ENCODE data around the gene CASQ1.

The CASQ1 gene

DNA sequence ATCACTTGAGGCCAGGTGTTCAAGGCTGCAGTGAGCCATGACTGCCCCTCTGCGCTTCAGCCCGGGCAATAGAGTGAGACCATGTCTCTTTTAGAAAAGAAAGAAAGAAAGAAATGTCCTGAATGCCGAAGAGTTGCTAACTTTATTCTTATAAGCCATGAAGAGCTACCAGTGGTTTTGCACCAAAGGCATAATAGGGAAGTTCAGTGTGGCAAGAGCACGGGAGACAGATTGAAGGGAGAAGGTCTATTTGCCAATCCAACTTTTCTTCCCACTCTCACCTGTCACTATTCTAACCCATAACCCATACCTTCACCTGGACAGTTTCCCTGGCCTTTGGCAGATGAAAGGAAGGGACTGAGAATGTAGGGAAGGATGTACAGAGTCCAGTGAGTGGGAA, 10.4 kb downstream of the CASQ1 start:
- in situ Hi-C loops (cut with HindIII; ENCODE audit: low sequenced_read_pairs) = loop anchor here (10.0 kb wide), 1 partner anchor 56 kb away; no protein-coding TSS in a partner anchor

- in situ Hi-C loops (cut with HindIII; ENCODE audit: low sequenced_read_pairs) = loop anchor here (10.0 kb wide), 1 partner anchor 60 kb away; no protein-coding TSS in a partner anchor
Observed at GRCh38 chr1:160204526-160205241, 14.3 kb downstream of the CASQ1 start.

DNA sequence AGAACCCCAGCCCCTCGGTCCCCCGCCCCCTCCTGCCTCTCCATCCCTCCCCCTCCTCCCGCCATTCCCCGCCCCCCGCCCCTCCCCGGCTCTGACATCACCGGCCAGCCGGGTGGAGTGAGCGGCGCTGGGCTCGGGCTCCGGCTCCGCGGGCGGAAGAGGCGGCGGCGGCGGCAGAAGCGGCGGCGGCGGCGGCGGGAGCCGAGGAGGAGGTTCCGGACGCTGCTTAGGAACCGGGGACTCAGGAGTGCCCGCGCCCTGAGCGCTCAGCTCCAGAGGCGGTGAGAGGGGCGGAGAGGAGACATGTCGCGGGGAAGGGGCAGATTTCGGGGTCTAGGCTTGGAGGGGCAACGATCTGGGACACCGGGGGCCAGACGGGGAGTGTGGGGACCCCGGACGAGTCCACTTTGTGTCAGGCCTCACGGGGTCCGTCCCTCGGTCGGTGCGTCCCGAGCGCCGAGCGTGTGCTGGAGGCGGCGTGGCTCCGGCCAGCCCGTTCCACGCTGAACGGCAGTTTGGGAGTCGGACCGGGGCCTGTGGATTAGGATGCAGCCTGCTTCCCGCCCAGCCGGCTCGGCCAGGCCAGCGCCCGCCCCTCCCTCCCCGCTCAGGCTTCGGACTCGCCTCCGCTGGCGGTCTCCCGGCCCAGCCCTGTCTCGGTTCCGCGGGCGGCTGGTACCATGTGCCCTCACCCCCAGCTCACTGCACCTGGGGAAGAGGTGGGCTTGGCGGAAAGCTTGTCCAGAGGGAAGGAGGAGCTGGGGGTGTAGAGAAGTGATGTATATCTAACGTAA, 15.1 kb downstream of the CASQ1 start, which contains the start of gene PEA15:
PEA15 (plus strand) TSS at position 143 of the 794 bp plus-strand sequence. CDS start 6,161 bp downstream, outside the sequence.
- in situ Hi-C loops (cut with HindIII; ENCODE audit: low sequenced_read_pairs) = loop anchor here (10.0 kb wide), 1 partner anchor 61 kb away; no protein-coding TSS in a partner anchor

- in situ Hi-C loops (cut with HindIII; ENCODE audit: low sequenced_read_pairs) = loop anchor here (10.0 kb wide), 1 partner anchor 61 kb away; no protein-coding TSS in a partner anchor
Observed at GRCh38 chr1:160206036-160206389, 15.6 kb downstream of the CASQ1 start.

DNA sequence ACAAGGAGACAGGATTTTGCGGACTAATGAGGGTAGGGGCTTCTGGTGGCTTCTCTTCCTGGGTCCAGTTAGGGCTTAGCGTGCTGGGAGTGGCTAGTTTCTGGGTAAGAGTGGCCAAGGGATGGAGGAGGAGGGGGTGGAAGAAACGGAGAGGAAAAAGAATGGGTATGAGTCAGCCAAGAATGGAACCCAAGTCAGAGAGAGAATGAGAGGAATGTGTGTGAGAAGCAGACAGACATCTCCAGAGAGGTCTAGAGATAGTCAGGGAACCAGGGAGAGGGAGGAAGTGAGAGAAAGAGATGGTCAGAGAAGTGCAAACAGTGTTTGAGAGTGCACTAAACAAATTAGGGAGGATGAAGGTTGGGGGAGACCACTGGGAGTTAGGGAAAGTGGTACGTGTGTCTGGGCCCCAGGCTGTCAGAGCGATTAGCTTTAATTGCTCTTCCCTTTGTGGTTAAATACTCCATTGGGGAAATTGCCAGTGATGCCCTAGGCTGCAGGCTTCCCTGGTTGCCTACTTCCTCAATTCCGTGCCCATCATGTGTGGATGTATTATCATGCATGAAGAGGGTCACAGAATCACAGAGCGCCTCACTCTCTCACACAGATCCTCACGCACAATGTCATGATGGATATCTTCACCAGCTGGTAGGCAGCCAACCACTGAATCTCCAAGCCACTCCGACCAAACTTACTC, 16.2 kb downstream of the CASQ1 start:
- in situ Hi-C loops (cut with HindIII; ENCODE audit: low sequenced_read_pairs) = loop anchor here (10.0 kb wide), 1 partner anchor 62 kb away; no protein-coding TSS in a partner anchor

DNA sequence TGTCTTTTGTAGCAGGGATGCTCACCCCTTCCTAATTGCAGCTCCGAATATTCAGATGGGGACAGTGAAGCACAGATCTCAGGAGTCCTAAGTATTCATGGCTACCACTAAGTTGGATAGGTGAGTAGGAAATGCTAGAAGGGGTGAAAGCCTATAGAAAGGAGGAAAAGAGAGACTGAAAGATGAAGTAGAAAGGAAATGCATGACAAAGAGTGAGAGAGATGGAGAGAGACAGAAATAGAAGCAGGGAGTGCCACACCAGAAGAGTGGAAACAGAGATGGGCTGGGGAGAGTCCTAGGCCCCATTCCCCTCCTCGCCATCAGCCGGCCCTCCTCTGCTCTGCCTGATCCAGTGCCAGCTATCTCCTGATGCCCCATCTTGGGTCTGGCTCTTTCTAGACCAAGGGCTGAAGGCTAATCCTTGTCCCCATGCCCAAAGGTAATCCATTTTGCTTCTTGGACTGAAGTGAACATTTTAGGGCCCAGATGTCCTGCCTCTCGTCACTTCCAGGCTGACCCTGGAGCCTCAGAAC, 16.8 kb downstream of the CASQ1 start:
- in situ Hi-C loops (cut with HindIII; ENCODE audit: low sequenced_read_pairs) = loop anchor here (10.0 kb wide), 1 partner anchor 62 kb away; no protein-coding TSS in a partner anchor

DNA sequence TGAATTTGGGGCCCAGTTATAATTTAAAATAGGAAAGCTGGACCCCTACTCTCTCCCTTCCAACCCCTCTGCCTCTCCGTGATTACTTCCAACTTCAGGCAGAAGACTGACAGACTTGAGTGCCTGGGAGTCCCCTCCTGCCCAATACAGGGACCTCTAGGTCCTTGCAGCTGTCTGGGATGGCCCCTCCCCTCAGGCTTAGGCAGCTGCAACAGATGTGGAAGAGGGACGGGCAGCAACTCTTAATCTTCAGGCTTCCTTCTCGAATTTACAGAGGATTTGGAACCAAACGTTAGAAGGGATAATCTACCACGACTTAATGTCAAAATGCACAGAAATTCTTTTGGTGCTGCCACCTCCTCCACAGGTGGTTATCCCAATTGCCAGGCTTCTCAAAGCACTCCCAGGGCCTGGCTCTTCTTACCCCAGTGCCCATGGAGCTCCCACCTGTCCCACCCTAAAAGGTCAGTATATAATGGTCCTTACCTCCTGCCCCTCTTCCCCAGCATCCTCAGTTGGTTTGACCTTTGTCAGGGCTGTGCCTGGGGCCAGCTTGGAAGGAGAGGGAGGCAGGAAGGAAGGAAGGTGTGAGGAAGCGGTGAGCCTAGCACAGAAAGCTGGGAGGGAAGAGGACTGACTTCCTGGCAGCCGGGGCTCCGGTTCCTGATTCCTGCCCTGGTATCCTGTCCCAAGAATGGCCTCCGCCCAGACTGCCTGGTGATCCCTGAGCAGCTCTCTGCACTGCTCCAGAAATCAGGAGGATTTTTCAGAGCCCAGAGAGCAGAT, 17.6 kb downstream of the CASQ1 start:
- in situ Hi-C loops (cut with HindIII; ENCODE audit: low sequenced_read_pairs) = loop anchor here (10.0 kb wide), 1 partner anchor 63 kb away; no protein-coding TSS in a partner anchor

DNA sequence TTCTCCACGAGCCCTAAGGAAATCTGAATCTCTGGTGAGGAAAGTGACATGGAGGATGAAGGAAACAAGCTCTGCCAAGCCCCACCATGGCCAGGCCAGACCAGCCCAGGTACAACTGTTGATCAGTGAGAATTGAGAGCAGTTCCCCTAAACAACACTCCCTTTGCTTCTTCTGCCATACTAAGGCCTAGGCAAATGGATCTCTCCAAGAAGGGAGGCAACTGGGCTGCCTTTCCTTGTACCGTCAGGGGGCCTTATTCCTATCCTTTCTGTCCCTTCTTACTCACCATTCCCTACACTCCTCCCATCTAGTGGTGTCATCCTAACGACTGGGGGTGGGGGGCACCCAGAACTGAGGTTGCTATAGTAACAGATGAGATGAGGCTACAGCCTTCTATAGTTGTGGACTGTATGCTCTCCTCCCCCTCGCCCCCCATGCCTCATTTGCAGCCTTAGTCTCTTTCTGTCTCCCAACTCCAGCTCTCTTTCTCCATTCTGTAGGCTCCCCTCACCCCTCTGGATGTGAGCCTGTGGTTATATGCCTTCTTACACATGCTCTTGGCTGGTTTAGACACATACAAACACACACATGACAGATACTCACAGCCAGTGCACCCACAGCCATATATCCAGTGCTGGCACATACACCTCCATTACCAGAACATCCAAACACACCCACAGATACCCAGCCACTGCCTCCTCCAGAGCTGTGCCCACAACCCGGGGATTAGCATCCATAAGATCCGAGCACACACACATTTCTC, 18.4 kb downstream of the CASQ1 start:
- in situ Hi-C loops (cut with HindIII; ENCODE audit: low sequenced_read_pairs) = loop anchor here (10.0 kb wide), 1 partner anchor 64 kb away; no protein-coding TSS in a partner anchor

- in situ Hi-C loops (cut with HindIII; ENCODE audit: low sequenced_read_pairs) = loop anchor here (10.0 kb wide), 1 partner anchor 65 kb away; no protein-coding TSS in a partner anchor
Observed at GRCh38 chr1:160209321-160210046, 19.1 kb downstream of the CASQ1 start.

- in situ Hi-C loops (cut with HindIII; ENCODE audit: low sequenced_read_pairs) = no loop called here
Observed at GRCh38 chr1:160210561-160210960, 20.2 kb downstream of the CASQ1 start.

DNA sequence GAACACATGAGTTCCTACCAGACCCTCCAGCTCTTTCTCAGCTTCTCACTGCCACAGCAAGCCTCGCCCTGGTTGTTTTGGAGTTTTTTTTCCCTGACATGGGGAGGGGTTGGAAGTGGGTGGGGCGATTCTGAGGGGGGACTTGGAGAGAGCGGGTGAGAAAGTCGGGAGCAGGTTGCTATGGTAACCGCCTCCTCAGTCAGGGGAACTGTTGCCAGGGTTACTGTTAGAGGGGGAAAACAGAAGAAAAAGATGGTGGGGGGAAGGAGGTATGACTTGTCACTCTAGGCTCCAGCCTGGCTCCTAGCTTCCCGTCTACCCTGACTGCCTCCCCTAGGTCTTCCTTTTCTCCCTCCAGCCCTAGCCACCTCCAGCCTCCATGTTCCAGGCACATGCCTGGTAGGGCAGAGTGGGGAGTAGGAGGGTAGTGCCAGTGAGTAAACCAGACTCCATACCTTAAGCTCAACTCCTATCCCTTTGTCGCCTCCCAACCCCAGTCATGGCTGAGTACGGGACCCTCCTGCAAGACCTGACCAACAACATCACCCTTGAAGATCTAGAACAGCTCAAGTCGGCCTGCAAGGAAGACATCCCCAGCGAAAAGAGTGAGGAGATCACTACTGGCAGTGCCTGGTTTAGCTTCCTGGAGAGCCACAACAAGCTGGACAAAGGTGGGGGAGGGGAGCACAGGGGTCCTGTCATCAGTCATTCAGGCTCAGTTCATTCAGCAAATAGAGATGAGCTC, 20.8 kb downstream of the CASQ1 start:
- in situ Hi-C loops (cut with HindIII; ENCODE audit: low sequenced_read_pairs) = no loop called here

GRCh38 chr1:160214481-160215140, 24.2 kb downstream of the CASQ1 start:
- in situ Hi-C loops (cut with HindIII; ENCODE audit: low sequenced_read_pairs) = no loop called here

- in situ Hi-C loops (cut with HindIII; ENCODE audit: low sequenced_read_pairs) = no loop called here
Observed at GRCh38 chr1:160216301-160216700, 25.9 kb downstream of the CASQ1 start.

DNA sequence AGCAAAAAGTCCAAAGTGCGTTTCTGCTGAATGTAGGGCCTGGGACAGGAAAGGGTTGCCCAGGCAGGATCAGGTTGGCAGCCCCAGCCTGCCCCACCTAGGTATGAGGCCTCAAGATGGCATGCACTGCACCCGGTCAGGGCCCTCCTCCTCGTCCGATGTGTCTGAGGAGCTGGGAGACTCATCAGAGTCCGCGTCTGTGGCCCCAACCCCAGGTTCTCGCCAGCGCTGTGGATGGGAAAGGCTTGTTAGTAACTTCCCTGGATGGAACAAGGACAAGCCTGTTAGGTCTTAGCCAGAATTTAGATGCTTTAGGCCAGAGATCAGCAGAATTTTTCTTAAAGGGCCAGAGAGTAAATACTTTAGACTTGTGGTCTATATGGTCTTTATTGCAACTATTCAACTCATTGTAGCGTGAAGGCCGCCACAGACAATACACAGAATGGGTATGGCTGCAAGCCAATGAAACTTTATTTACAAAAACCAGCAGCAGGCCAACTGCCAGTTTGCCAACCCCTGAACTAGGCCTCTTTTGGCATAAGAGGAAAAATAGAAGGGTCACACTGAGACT, 27.2 kb downstream of the CASQ1 start:
- in situ Hi-C loops (cut with HindIII; ENCODE audit: low sequenced_read_pairs) = no loop called here

- in situ Hi-C loops (cut with HindIII; ENCODE audit: low sequenced_read_pairs) = no loop called here
Observed at GRCh38 chr1:160219062-160219929, 28.9 kb downstream of the CASQ1 start.

DNA sequence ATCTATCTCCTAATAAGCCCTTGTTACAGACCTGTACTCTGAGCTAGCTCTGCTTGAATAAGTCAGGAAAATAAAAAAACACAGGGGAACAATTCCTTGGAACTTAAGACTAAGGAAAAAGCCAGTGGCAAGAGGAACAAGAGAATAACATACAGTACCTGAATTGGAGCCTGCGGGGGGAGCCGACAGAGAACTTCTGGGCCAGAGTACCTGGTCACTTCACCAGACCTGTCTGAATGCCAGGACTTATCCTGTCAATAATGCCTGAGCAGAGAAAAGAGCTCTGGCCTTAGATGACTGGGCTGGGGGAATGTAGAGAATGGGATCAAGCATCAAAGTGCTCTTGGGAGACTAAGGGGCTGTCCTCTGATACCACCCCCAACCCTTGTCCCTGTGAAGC, 29.9 kb downstream of the CASQ1 start:
- in situ Hi-C loops (cut with HindIII; ENCODE audit: low sequenced_read_pairs) = no loop called here

All from DLD1 (cell line).